NCI-H2227 (cell line): ENCODE data around the gene LOXL3.

Experiments
- DNase-seq: peaks from one replicate; lab custom pipeline; 2025; ENCODE audit not compliant: unreplicated experiment; lab: John Stamatoyannopoulos, UW

LOXL3 gene

GRCh38 chr2:74552914-74553811 lies 579 bp downstream of the LOXL3 start:
- peak; percentile 62 for DNase-seq

GRCh38 chr2:74551942-74552913 lies 1.5 kb downstream of the LOXL3 start:
- DNase-seq: no peak

- no peak for DNase-seq
These were observed 2.2 kb downstream of the LOXL3 start for GRCh38 chr2:74551530-74551929.

GRCh38 chr2:74550231-74550630 lies 3.5 kb downstream of the LOXL3 start:
- no peak for DNase-seq

- DNase-seq: peak; percentile 82
These were observed 4.6 kb downstream of the LOXL3 start for GRCh38 chr2:74548900-74549826.

- peak; percentile 50 for DNase-seq
These were observed 5.3 kb downstream of the LOXL3 start for GRCh38 chr2:74548285-74548899.

- DNase-seq: no peak
These were observed 7.7 kb downstream of the LOXL3 start for GRCh38 chr2:74546004-74546403.

GRCh38 chr2:74544634-74545033 lies 9.1 kb downstream of the LOXL3 start:
- DNase-seq: no peak

GRCh38 chr2:74542978-74543377 lies 10.8 kb downstream of the LOXL3 start:
- no peak for DNase-seq

GRCh38 chr2:74540291-74540690 lies 13.5 kb downstream of the LOXL3 start:
- no peak for DNase-seq

- DNase-seq: no peak
These were observed 14.8 kb downstream of the LOXL3 start for GRCh38 chr2:74538881-74539339.

GRCh38 chr2:74537140-74537539 lies 16.6 kb downstream of the LOXL3 start:
- no peak for DNase-seq

GRCh38 chr2:74536166-74536950 lies 17.4 kb downstream of the LOXL3 start:
- DNase-seq: no peak

- DNase-seq: no peak
These were observed 18.2 kb downstream of the LOXL3 start for GRCh38 chr2:74535440-74535965.

- no peak for DNase-seq
These were observed 19.3 kb downstream of the LOXL3 start for GRCh38 chr2:74534411-74534810.

- DNase-seq: no peak
These were observed 20.3 kb downstream of the LOXL3 start for GRCh38 chr2:74533464-74533863.

- peak; percentile 34 for DNase-seq
These were observed 21.5 kb downstream of the LOXL3 start for GRCh38 chr2:74532222-74532621.

GRCh38 chr2:74531666-74532065 lies 22.1 kb downstream of the LOXL3 start:
- no peak for DNase-seq
